ENCODE results near the gene PLEKHG4. TPM values are rescaled to one million over a fixed set of nuclear protein-coding genes. Genes with fewer than 3 reads are reported as not detected.

PLEKHG4 gene
- total and polyA plus RNA-seq, 9 of the 15 experiments (the other 6 are each of a cell fraction or from before 2014, with no cell fraction given) = 3.7 to 36.8 (median 17.9) TPM

- no peak for TF ChIP-seq TBP (optimal IDR thresholded peaks at IDR 0.05; ENCODE audit: low read depth, low read length)
- no peak for TF ChIP-seq ZNF318 (IDR thresholded peaks at IDR 0.05; ENCODE audit: borderline replicate concordance in 1 of 2, low read depth in 1 of 2)
- no peak for TF ChIP-seq ZNF695 (CRISPR knock-in tag; IDR thresholded peaks at IDR 0.05)
- TF ChIP-seq, protein P1, sequence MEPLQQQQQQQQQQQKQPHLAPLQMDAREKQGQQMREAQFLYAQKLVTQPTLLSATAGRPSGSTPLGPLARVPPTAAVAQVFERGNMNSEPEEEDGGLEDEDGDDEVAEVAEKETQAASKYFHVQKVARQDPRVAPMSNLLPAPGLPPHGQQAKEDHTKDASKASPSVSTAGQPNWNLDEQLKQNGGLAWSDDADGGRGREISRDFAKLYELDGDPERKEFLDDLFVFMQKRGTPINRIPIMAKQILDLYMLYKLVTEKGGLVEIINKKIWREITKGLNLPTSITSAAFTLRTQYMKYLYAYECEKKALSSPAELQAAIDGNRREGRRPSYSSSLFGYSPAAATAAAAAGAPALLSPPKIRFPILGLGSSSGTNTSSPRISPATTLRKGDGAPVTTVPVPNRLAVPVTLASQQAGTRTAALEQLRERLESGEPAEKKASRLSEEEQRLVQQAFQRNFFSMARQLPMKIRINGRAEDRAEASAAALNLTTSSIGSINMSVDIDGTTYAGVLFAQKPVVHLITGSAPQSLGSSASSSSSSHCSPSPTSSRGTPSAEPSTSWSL (CRISPR knock-in tag; IDR thresholded peaks at IDR 0.05; ENCODE audit: borderline replicate concordance) = no peak
- no peak for TF ChIP-seq ID3 (CRISPR knock-in tag; IDR thresholded peaks at IDR 0.05)
- no peak for TF ChIP-seq ID3 (tag; IDR thresholded peaks at IDR 0.05)
- TF ChIP-seq, protein P2, sequence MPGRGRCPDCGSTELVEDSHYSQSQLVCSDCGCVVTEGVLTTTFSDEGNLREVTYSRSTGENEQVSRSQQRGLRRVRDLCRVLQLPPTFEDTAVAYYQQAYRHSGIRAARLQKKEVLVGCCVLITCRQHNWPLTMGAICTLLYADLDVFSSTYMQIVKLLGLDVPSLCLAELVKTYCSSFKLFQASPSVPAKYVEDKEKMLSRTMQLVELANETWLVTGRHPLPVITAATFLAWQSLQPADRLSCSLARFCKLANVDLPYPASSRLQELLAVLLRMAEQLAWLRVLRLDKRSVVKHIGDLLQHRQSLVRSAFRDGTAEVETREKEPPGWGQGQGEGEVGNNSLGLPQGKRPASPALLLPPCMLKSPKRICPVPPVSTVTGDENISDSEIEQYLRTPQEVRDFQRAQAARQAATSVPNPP (IDR thresholded peaks at IDR 0.05; ENCODE audit: borderline replicate concordance, insufficient read depth, insufficient read length) = no peak
- TF ChIP-seq, protein P3, sequence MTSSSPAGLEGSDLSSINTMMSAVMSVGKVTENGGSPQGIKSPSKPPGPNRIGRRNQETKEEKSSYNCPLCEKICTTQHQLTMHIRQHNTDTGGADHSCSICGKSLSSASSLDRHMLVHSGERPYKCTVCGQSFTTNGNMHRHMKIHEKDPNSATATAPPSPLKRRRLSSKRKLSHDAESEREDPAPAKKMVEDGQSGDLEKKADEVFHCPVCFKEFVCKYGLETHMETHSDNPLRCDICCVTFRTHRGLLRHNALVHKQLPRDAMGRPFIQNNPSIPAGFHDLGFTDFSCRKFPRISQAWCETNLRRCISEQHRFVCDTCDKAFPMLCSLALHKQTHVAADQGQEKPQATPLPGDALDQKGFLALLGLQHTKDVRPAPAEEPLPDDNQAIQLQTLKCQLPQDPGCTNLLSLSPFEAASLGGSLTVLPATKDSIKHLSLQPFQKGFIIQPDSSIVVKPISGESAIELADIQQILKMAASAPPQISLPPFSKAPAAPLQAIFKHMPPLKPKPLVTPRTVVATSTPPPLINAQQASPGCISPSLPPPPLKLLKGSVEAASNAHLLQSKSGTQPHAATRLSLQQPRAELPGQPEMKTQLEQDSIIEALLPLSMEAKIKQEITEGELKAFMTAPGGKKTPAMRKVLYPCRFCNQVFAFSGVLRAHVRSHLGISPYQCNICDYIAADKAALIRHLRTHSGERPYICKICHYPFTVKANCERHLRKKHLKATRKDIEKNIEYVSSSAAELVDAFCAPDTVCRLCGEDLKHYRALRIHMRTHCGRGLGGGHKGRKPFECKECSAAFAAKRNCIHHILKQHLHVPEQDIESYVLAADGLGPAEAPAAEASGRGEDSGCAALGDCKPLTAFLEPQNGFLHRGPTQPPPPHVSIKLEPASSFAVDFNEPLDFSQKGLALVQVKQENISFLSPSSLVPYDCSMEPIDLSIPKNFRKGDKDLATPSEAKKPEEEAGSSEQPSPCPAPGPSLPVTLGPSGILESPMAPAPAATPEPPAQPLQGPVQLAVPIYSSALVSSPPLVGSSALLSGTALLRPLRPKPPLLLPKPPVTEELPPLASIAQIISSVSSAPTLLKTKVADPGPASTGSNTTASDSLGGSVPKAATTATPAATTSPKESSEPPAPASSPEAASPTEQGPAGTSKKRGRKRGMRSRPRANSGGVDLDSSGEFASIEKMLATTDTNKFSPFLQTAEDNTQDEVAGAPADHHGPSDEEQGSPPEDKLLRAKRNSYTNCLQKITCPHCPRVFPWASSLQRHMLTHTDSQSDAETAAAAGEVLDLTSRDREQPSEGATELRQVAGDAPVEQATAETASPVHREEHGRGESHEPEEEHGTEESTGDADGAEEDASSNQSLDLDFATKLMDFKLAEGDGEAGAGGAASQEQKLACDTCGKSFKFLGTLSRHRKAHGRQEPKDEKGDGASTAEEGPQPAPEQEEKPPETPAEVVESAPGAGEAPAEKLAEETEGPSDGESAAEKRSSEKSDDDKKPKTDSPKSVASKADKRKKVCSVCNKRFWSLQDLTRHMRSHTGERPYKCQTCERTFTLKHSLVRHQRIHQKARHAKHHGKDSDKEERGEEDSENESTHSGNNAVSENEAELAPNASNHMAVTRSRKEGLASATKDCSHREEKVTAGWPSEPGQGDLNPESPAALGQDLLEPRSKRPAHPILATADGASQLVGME (CRISPR knock-in tag; IDR thresholded peaks at IDR 0.05) = no peak
Observed at GRCh38 chr16:67245186-67245585, 34.1 kb upstream of the PLEKHG4 start (continued).
